ENCODE results near the gene PROB1.

The PROB1 gene

DNA sequence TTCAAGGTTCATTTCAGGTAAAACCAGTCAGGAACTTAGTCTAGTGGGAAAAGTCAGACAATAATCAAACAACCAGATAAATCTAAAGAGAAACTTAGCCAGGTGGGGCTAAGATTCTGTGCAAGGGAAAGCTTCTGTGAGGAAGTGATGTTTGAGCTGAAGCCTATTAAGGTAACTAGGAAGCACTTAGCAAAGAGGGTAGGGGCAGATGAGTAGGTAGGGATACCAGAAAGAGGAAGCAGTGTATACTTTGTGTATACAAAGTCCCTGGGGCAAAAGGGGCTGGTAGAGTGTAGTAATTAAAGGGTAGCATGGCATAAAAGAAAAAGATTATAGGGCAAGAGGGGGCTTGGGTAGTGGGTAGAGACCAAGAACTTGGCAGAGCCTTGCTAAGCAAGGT is 12.6 kb upstream of the PROB1 start:
- Mint-ChIP-seq H3K27me3 (no peaks in the 10 kb centered on the region), H3K36me3 (ENCODE audit: low read depth) (peaks cover 8% of the 10 kb centered on the region), H3K4me3 (no peak overlapping the region), H3K4me1 (peaks cover 30% of the 10 kb centered on the region), H3K9me3 (no peaks in the 10 kb centered on the region), H3K27ac (no peak overlapping the region)
- DNase-seq, result no peak
- ATAC-seq, result no peak

DNA sequence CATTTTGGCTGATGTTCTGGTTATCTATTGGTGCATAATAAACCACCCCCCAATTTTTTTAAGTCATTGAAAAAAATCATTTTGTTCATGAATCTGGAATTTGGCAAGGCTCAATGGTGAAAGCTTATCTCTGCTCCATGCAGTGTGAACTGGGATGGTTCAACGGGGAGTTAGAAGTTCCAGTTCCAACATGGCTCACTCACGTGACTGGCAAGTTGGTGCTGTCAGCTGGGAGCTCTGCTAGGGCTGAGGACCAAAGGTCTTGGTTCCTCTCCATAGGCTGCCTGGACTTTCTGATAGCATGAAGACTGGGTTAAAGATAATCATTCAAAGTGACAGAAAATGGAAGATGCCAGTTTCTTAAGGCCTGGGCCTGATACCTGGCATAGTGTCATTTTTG is 12.1 kb upstream of the PROB1 start:
- DNase-seq, result no peak
- Mint-ChIP-seq H3K27me3 (no peaks in the 10 kb centered on the region), H3K27ac (no peak overlapping the region), H3K4me3 (no peak overlapping the region), H3K4me1 (peaks cover 30% of the 10 kb centered on the region), H3K36me3 (ENCODE audit: low read depth) (peaks cover 6% of the 10 kb centered on the region), H3K9me3 (no peaks in the 10 kb centered on the region)
- no peak for ATAC-seq

DNA sequence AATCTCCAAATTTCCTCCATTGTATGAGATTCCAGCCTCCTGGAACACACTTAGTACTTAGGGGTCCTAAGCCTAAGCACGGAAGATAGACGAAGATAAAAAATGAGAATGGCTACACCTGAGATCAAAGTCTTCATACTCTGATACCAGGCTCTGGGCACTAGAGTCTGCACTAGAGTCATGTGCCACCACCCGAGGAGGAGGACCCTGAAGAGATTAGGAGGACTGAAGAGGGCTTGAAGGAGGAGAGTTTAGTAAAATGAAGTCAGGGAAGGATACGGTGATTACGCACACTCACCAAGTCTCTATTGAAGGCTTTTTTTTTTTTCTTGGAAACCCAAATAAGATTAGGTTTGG is 9.6 kb upstream of the PROB1 start:
- peak overlapping the region; percentile 99 for H3K27ac Mint-ChIP-seq
- no peaks in the 10 kb centered on the region for H3K9me3 Mint-ChIP-seq
- H3K4me3 Mint-ChIP-seq, result peak overlapping the region; percentile 88
- ATAC-seq, result no peak
- H3K36me3 Mint-ChIP-seq (ENCODE audit: low read depth), result peaks cover 2% of the 10 kb centered on the region
- DNase-seq, result no peak
- H3K4me1 Mint-ChIP-seq, result peaks cover 36% of the 10 kb centered on the region
- H3K27me3 Mint-ChIP-seq, result no peaks in the 10 kb centered on the region

DNA sequence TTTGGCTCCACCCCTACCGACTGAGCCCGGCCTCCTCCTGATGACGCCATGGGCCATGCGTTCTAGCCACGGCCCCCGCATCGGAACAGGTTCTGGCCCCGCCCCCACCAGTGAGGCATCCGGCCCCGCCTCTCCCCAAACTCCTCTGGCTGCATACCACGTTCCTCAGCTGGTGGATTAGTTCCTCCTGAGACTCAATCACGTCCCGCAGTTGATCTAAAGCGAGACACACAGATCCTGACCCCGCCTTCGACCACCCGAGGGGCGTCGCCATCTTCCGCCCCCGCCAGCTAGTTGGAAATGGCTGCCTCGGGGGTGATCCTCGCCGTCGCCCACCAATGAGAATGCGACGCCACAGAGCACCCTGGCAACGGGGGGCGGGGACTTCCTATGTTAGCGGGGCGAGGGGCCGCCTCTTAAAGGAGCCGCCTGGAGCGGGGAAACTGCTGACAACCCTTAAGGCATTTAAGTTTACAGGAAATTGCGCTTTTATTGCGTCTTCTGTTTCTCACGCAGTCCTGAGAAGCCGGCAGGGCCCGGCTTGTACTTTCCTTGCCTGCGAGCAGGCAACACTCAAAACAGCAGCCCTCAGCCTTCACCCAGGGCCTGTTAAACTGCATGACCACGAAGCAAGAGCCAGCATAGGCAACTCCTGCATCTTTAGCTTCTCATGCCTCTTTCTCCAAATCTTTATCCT is 9.0 kb upstream of the PROB1 start, which contains the start of gene SPATA24:
Gene SPATA24 (minus strand): TSS at position 303 of the 697 bp plus-strand sequence. CDS start 29 bp downstream, at position 274.
- Mint-ChIP-seq H3K36me3 (ENCODE audit: low read depth) (peaks cover 2% of the 10 kb centered on the region), H3K27ac (peak within 1 kb of the TSS; percentile 99), H3K9me3 (no peaks in the 10 kb centered on the region), H3K27me3 (no peaks in the 10 kb centered on the region), H3K4me1 (peaks cover 42% of the 10 kb centered on the region), H3K4me3 (peak within 1 kb of the TSS; percentile 88)
- ATAC-seq (peak; percentile 90), DNase-seq (peak; percentile 98)

DNA sequence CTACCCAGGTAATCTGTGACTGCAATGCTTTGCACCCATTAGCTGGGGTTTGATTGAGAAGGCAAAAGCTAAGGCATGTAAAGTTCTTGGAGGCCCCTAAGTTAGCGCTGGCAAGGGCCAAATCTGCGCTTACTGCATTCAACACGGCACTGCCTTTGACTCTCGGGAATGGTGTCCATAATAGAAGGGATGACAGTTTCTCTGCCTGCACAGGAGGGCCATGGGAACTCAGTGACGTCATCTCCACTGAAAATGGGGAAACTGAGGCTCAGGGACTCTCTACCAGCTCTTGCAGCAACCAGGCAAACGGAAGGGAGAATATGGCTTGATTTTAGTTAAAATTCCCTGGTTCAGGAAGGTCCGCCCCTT is 8.5 kb upstream of the PROB1 start:
- Mint-ChIP-seq H3K27me3 (no peaks in the 10 kb centered on the region), H3K4me3 (peak overlapping the region; percentile 88), H3K36me3 (ENCODE audit: low read depth) (peaks cover 2% of the 10 kb centered on the region), H3K4me1 (peaks cover 43% of the 10 kb centered on the region), H3K27ac (peak overlapping the region; percentile 99), H3K9me3 (no peaks in the 10 kb centered on the region)
- DNase-seq (no peak), ATAC-seq (no peak)

DNA sequence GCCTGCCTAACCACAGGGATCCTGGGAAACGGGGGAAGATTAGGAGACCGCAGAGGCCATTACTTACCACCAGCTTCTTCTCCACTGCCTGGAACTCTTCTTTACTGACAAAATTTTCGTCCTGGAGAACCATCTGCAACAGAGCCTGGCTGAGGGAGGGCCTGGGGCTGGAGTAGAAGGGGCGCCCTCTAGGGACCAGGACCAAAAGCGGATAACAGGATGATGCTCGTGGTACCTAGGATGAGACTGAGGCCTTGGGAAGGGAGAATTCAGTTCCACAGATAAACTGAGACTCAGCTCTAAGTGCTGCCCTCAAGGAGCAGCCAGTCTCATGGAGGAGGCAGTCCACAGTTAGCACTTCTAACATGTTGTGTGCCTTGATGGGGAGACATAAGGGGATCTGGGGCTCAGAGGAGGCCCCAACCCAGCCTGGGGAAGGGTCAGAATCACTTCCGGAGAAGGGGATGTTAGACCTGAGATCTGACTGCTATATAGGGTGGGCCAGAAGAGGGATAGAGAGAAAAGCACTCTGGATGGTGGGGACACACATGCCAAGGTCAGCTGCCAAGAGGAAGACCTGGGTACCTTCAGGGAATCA is 7.8 kb upstream of the PROB1 start:
- Mint-ChIP-seq H3K9me3 (no peaks in the 10 kb centered on the region), H3K4me1 (peaks cover 41% of the 10 kb centered on the region), H3K27ac (peak overlapping the region; percentile 99), H3K36me3 (ENCODE audit: low read depth) (no peaks in the 10 kb centered on the region), H3K4me3 (peak overlapping the region; percentile 88), H3K27me3 (no peaks in the 10 kb centered on the region)
- DNase-seq (peak; percentile 44), ATAC-seq (no peak)

DNA sequence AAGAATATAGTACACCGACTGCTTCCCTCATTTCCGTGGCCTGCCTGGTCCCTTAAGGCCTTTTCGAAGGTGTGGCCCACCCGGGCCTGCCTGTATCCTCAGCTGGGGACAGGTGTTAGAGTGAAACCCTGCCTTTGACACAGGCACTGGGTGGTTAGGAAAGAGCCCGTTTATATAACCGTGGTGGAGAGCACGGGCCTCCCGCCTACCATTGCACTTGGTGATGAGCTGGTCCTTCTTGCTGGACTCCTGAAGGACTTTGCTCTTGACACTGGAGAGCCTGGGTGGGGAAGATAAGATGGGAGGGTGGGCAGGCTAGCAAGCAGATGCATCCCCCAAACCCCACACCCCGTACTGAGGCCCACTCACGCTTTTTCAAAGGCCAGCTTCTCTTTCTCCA is 6.6 kb upstream of the PROB1 start:
- no peaks in the 10 kb centered on the region for H3K9me3 Mint-ChIP-seq
- no peaks in the 10 kb centered on the region for H3K27me3 Mint-ChIP-seq
- peaks cover 40% of the 10 kb centered on the region for H3K4me1 Mint-ChIP-seq
- DNase-seq, result no peak
- no peak overlapping the region for H3K4me3 Mint-ChIP-seq
- H3K36me3 Mint-ChIP-seq (ENCODE audit: low read depth), result no peaks in the 10 kb centered on the region
- H3K27ac Mint-ChIP-seq, result no peak overlapping the region
- ATAC-seq, result no peak

DNA sequence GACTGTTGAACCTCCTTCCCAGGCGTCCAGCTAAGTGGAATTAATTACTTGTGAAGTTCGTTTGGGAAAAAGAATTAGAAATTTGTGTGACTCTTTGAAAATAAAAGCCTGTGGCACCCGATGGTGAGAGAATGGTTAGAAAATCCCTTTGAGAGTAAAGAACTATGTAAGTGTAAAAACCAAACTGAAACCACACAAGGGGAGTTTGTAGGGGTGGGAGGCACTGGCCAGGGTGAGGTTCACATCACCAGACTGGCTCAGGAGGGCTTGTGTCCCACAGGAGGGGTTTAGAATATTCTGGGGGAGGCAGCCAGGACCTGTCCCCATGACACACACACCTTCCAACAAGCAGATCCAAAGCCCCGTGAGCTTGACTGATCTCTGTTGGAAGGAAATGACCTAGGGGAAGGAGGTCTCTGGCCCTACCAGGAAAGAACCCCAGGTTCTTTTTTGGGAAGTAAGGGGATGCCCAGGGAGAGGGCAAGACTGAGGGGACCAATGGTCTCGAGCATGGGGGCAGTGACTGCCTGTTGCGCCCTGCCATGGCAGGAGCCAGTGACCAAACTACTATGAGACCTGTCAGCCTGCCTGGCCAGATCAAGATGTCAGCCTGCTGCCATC is 4.7 kb upstream of the PROB1 start:
- Mint-ChIP-seq H3K27me3 (no peaks in the 10 kb centered on the region), H3K4me1 (peaks cover 42% of the 10 kb centered on the region), H3K4me3 (no peak overlapping the region), H3K27ac (peak overlapping the region; percentile 78), H3K9me3 (no peaks in the 10 kb centered on the region), H3K36me3 (ENCODE audit: low read depth) (peaks cover 3% of the 10 kb centered on the region)
- DNase-seq (no peak), ATAC-seq (peak; percentile 27)

DNA sequence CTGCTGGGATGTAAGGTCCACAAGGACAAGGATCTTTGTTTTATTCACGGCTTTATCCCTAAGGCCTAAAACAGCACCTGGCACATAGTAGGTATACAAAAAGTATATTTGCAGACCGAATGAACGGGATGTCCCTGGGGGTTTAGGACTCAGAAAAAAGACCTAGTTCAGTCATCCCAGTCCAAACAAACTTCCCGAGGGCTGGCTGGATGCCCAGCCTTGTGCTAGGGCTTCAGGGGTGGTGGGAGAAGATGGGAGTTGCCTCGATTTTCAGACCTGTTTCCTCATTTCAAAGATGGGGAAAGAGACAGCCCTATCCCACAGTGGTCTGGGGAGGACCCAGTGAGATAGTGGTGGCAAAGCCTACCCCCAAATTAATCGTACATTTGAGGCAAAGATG is 3.0 kb upstream of the PROB1 start:
- Mint-ChIP-seq H3K4me1 (peaks cover 32% of the 10 kb centered on the region), H3K27ac (peak overlapping the region; percentile 31)
- no peak for DNase-seq

DNA sequence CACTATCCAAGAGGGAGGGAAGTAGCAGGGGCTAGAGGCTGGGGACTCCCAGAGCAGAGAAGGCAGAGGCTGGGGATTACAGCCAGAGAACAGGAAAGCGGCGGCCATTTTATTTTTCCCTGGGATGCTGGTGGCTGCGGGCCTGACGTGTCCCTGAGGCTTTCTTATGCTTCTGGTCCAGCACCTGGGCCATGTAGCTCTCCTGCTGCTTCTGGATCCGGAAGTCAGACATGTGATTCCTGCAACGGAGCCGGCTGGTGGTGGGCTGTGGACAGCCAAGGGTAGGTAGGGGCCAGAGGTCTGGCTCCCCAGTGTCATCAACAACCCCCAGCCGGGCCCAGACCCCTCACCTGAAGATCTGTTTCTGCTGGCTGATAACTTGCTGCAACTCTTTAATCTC is 1.8 kb upstream of the PROB1 start:
- Mint-ChIP-seq H3K36me3 (ENCODE audit: low read depth) (peaks cover 3% of the 10 kb centered on the region), H3K9me3 (no peaks in the 10 kb centered on the region), H3K27ac (no peak overlapping the region), H3K4me1 (peaks cover 29% of the 10 kb centered on the region), H3K27me3 (no peaks in the 10 kb centered on the region), H3K4me3 (no peak overlapping the region)
- ATAC-seq (no peak), DNase-seq (no peak)

More for the DNA sequence above, 3.0 kb upstream of the PROB1 start:
- ATAC-seq, result no peak
- Mint-ChIP-seq H3K27me3 (no peaks in the 10 kb centered on the region), H3K9me3 (no peaks in the 10 kb centered on the region), H3K4me3 (no peak overlapping the region), H3K36me3 (ENCODE audit: low read depth) (peaks cover 3% of the 10 kb centered on the region)

DNA sequence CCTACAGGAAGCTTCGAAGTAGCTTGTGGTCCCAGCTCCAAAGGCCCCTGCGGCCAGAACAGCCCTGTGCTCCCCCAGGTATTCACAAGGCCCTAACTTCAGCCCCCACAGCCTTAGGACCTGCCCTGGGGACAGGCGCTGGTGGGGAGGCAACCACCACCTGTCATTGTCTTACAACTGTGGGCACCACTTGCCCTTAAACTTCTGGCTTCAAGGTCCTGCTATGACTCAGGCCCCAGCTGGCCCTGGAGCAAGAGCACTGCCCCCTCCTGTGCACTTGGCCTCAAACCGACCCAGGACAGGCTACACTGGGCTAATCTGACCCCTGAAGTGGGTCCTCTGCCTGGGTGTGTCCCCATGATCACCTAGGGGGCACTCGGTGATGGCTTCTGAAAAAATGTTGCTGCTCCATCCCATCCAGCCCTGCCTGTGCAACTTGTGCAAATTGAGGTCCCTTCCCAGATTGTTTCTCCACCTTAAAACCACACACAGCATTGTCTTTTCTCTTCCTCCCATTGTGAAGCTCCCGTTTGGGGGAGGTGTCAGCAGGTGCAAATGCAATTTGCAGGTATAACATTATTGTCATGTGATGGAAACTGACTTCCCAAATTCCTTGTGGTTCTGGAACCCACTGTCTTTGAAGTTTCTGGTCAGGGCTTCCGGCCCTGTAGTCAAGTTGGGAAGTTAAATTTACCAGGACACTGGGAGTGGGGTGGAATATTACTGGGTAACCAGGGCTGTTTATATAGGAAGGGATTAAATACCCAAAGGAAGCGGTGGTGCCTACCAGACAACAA is 1.1 kb upstream of the PROB1 start:
- H3K27me3 Mint-ChIP-seq, result no peaks in the 10 kb centered on the region
- peak overlapping the region; percentile 1 for H3K4me3 Mint-ChIP-seq
- ATAC-seq (no peak), DNase-seq (no peak)
- no peaks in the 10 kb centered on the region for H3K9me3 Mint-ChIP-seq
- peaks cover 3% of the 10 kb centered on the region for H3K36me3 Mint-ChIP-seq (ENCODE audit: low read depth)
- H3K4me1 Mint-ChIP-seq, result peaks cover 35% of the 10 kb centered on the region
- H3K27ac Mint-ChIP-seq, result no peak overlapping the region

DNA sequence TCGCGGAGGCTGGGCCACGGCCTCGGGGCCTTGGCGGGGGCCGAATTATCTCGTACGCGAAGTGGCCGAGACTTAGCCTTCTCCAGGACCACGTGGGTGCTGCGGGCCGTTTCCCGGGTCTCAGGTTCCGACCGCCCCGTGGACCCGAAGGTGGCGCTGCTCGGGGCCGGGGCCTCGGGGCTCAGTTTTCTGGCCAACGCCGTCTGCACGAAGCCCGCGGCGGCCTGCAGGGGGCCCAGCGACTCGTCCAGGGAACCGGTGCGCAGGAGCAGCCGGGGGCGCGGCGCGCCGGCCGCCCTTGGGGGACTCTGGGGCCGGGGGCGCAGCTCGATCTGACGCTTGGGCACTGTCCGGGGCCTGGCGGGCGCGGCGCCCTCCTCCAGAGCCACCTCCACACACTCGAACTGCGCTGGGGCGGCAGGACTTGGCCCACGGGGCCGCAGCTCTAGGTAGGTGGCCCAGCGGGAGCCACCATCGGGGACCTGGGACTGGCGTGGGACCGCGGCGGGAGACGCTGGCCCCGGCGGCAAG is 716 bp downstream of the PROB1 start:
- ATAC-seq, result no peak
- Mint-ChIP-seq H3K27me3 (no peaks in the 10 kb centered on the region), H3K4me1 (peaks cover 45% of the 10 kb centered on the region), H3K9me3 (no peaks in the 10 kb centered on the region), H3K4me3 (peak overlapping the region; percentile 92), H3K36me3 (ENCODE audit: low read depth) (peaks cover 3% of the 10 kb centered on the region), H3K27ac (no peak overlapping the region)
- DNase-seq, result peak; percentile 67

DNA sequence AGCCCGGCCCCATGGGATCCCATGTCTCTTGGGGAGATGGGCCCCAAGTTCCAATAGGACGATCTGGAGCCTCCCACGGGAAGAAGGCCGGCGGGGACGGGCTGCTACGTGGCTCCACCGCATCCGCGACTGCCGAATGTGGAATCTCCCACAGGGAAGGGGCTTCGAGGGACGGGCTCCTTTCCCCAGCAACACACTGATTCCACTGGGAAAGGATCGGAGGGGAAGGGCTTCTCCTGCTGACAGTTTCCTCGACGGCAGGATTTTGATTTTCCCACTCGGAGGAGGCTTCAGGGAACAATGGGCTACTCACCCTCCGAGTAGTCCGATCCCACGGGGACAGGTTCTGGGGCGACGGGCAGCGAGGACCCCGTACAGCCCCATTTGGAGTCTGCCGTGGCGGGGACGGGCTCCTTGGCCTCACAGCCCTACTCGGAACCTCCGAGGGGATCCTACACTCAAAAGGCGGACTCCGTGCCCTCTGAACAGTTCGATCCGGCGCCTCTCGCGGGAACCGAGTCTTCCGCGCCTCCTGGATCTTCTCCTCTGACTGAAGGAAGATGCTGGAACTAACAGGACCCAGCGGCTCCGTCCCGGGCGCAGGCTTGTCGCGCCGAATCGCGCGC is 1.3 kb downstream of the PROB1 start:
- Mint-ChIP-seq H3K4me1 (peaks cover 46% of the 10 kb centered on the region), H3K36me3 (ENCODE audit: low read depth) (peaks cover 3% of the 10 kb centered on the region), H3K4me3 (peak overlapping the region; percentile 92), H3K27ac (peak overlapping the region; percentile 86), H3K9me3 (no peaks in the 10 kb centered on the region), H3K27me3 (no peaks in the 10 kb centered on the region)
- DNase-seq (no peak), ATAC-seq (no peak)

All from activated naive CD8-positive, alpha-beta T cell treated with anti-CD3 and anti-CD28 coated beads, Interleukin-2, amount 50 U/mL, for 24 hours (primary cell).